Measurements from ENCODE around the gene TRANK1. TPM values are rescaled to one million over a fixed set of nuclear protein-coding genes. Genes with fewer than 3 reads are reported as not detected.
"Not testable (repeated sequence)": the region's sequence is repeated elsewhere in the genome, so short reads cannot be mapped to it uniquely, and the experiment has no call there.

TRANK1 gene
- total and polyA plus RNA-seq, 5 experiments from 2014 or later, result 16.0 to 92.3 (median 20.3) TPM

- Mint-ChIP-seq H3K4me3 (peak overlapping the region in 9 of 10 donors; percentile 1 to 60 (median 39)), H3K27ac (peak overlapping the region; percentile 67 to 94 (median 89)), H3K4me1 (peaks cover 28 to 88% (median 58%) of the 10 kb centered on the region in 4 donors), H3K27me3 (no peaks in the 10 kb centered on the region), H3K9me3 (no peaks in the 10 kb centered on the region), H3K36me3 (peaks cover 10 to 94% (median 48%) of the 10 kb centered on the region in 3 donors)
- POLR2A ChIA-PET, result interaction anchor here (0.6 to 0.8 kb wide), 3 partner anchors 11 to 49 kb away, joined by 3 read pairs; partner anchors contain the start of gene TRANK1
- ATAC-seq (peak in 1 of 2 donors; percentile 54), DNase-seq (no peak)
Observed at GRCh38 chr3:36895496-36896409, 49.1 kb downstream of the TRANK1 start.

- no peaks in the 10 kb centered on the region for H3K9me3 Mint-ChIP-seq
- H3K27ac Mint-ChIP-seq, result peak overlapping the region; percentile 67 to 94 (median 88)
- peak overlapping the region in 2 of 10 donors; percentile 48 to 52 for H3K4me3 Mint-ChIP-seq
- ATAC-seq (no peak), DNase-seq (no peak)
- peaks cover 10 to 94% (median 55%) of the 10 kb centered on the region in 3 donors for H3K36me3 Mint-ChIP-seq
- H3K27me3 Mint-ChIP-seq, result no peaks in the 10 kb centered on the region
- peaks cover 28 to 88% (median 56%) of the 10 kb centered on the region in 4 donors for H3K4me1 Mint-ChIP-seq
- POLR2A ChIA-PET, result interaction anchor here (0.6 to 3.4 kb wide), 6 partner anchors 7 to 50 kb away, joined by 3 to 19 read pairs (median 3); partner anchors contain the start of gene TRANK1
Observed at GRCh38 chr3:36894914-36895313, 49.9 kb downstream of the TRANK1 start.

- POLR2A ChIA-PET, result interaction anchor here (1.0 to 3.4 kb wide), 5 partner anchors 8 to 51 kb away, joined by 3 to 19 read pairs (median 4); partner anchors contain the start of gene TRANK1
Observed at GRCh38 chr3:36893826-36894225, 51.0 kb downstream of the TRANK1 start.

GRCh38 chr3:36893137-36893557 lies 51.7 kb downstream of the TRANK1 start:
- POLR2A ChIA-PET, result interaction anchor here (0.9 to 3.4 kb wide), 6 partner anchors 14 to 100 kb away, joined by 3 to 19 read pairs (median 6); partner anchors contain the start of genes MLH1 and TRANK1
- H3K4me3 Mint-ChIP-seq, result peak overlapping the region in 8 of 10 donors; percentile 8 to 52 (median 30)
- no peaks in the 10 kb centered on the region for H3K9me3 Mint-ChIP-seq
- H3K27ac Mint-ChIP-seq, result peak overlapping the region; percentile 57 to 94 (median 90)
- peaks cover 10 to 94% (median 59%) of the 10 kb centered on the region in 3 donors for H3K36me3 Mint-ChIP-seq
- peaks cover 28 to 87% (median 56%) of the 10 kb centered on the region in 4 donors for H3K4me1 Mint-ChIP-seq
- ATAC-seq (peak; percentile 87 to 92), DNase-seq (peak in 4 of 10 donors; percentile 22 to 44 (median 32))
- H3K27me3 Mint-ChIP-seq, result no peaks in the 10 kb centered on the region

More at GRCh38 chr3:36893826-36894225, 51.0 kb downstream of the TRANK1 start:
- Mint-ChIP-seq H3K9me3 (no peaks in the 10 kb centered on the region), H3K27ac (peak overlapping the region; percentile 57 to 94 (median 90)), H3K4me3 (peak overlapping the region in 1 of 10 donors; percentile 10), H3K36me3 (peaks cover 10 to 94% (median 61%) of the 10 kb centered on the region in 3 donors), H3K4me1 (peaks cover 28 to 86% (median 55%) of the 10 kb centered on the region in 4 donors), H3K27me3 (no peaks in the 10 kb centered on the region)
- ATAC-seq (no peak), DNase-seq (no peak)

- Mint-ChIP-seq H3K27ac (peak overlapping the region; percentile 65 to 94 (median 90)), H3K36me3 (peaks cover 10 to 94% (median 55%) of the 10 kb centered on the region in 3 donors), H3K27me3 (no peaks in the 10 kb centered on the region), H3K4me1 (peaks cover 28 to 86% (median 55%) of the 10 kb centered on the region in 4 donors), H3K9me3 (no peaks in the 10 kb centered on the region), H3K4me3 (peak overlapping the region in 7 of 10 donors; percentile 8 to 52 (median 27))
- ATAC-seq, result no peak
- POLR2A ChIA-PET, result interaction anchor here (0.9 to 3.4 kb wide), 6 partner anchors 14 to 101 kb away, joined by 3 to 19 read pairs (median 6); partner anchors contain the start of genes MLH1 and TRANK1
- no peak for DNase-seq
Observed at GRCh38 chr3:36892457-36893136, 52.3 kb downstream of the TRANK1 start.

- POLR2A ChIA-PET, result interaction anchor here (0.7 to 3.4 kb wide), 6 partner anchors 15 to 101 kb away, joined by 3 to 19 read pairs (median 6); partner anchors contain the start of genes EPM2AIP1, MLH1 and TRANK1
- Mint-ChIP-seq H3K36me3 (peaks cover 10 to 93% (median 55%) of the 10 kb centered on the region in 3 donors), H3K27me3 (no peaks in the 10 kb centered on the region), H3K27ac (peak overlapping the region; percentile 16 to 94 (median 88)), H3K4me1 (peaks cover 25 to 81% (median 49%) of the 10 kb centered on the region in 4 donors), H3K4me3 (peak overlapping the region in 3 of 10 donors; percentile 27 to 53 (median 36)), H3K9me3 (no peaks in the 10 kb centered on the region)
- DNase-seq, result no peak
- no peak for ATAC-seq
Observed at GRCh38 chr3:36891701-36892160, 53.1 kb downstream of the TRANK1 start.

GRCh38 chr3:36891097-36891496 lies 53.8 kb downstream of the TRANK1 start:
- peaks cover 10 to 95% (median 55%) of the 10 kb centered on the region in 3 donors for H3K36me3 Mint-ChIP-seq
- not testable (repeated sequence) for H3K27me3 Mint-ChIP-seq, ATAC-seq, H3K4me3 Mint-ChIP-seq, DNase-seq, H3K9me3 Mint-ChIP-seq
- POLR2A ChIA-PET, result interaction anchor here (0.7 to 2.8 kb wide), 3 partner anchors 14 to 102 kb away, joined by 3 to 17 read pairs (median 3); partner anchors contain the start of genes EPM2AIP1 and MLH1
- H3K27ac Mint-ChIP-seq, result peak overlapping the region in 4 of 10 donors; percentile 19 to 93 (median 56)
- H3K4me1 Mint-ChIP-seq, result peaks cover 25 to 74% (median 46%) of the 10 kb centered on the region in 4 donors

GRCh38 chr3:36890261-36890660 lies 54.6 kb downstream of the TRANK1 start:
- POLR2A ChIA-PET, result interaction anchor here (1.2 to 3.3 kb wide), 3 partner anchors 14 to 50 kb away, joined by 3 to 13 read pairs (median 3); no protein-coding TSS in a partner anchor
- H3K4me1 Mint-ChIP-seq, result peaks cover 19 to 66% (median 38%) of the 10 kb centered on the region in 4 donors
- no peaks in the 10 kb centered on the region for H3K27me3 Mint-ChIP-seq
- no peak for DNase-seq
- H3K36me3 Mint-ChIP-seq, result peaks cover 10 to 94% (median 52%) of the 10 kb centered on the region in 3 donors
- no peak overlapping the region for H3K4me3 Mint-ChIP-seq
- ATAC-seq, result no peak
- peak overlapping the region in 7 of 10 donors; percentile 44 to 93 (median 75) for H3K27ac Mint-ChIP-seq
- H3K9me3 Mint-ChIP-seq, result no peaks in the 10 kb centered on the region

- H3K4me3 Mint-ChIP-seq, result no peak overlapping the region
- H3K4me1 Mint-ChIP-seq, result peaks cover 16 to 39% (median 33%) of the 10 kb centered on the region in 4 donors
- H3K27me3 Mint-ChIP-seq, result no peaks in the 10 kb centered on the region
- peak overlapping the region in 4 of 10 donors; percentile 24 to 82 (median 42) for H3K27ac Mint-ChIP-seq
- no peak for DNase-seq
- peaks cover 12 to 62% (median 28%) of the 10 kb centered on the region in 3 donors for H3K36me3 Mint-ChIP-seq
- H3K9me3 Mint-ChIP-seq, result no peaks in the 10 kb centered on the region
- POLR2A ChIA-PET, result no interaction called here
- ATAC-seq, result no peak
Observed at GRCh38 chr3:36881735-36882134, 63.1 kb downstream of the TRANK1 start.

GRCh38 chr3:36879842-36880241 lies 65.0 kb downstream of the TRANK1 start:
- Mint-ChIP-seq H3K4me1 (peaks cover 26 to 58% (median 48%) of the 10 kb centered on the region in 4 donors), H3K36me3 (peaks cover 12 to 44% (median 27%) of the 10 kb centered on the region in 3 donors), H3K27ac (peak overlapping the region in 1 of 10 donors; percentile 31)
- H3K9me3 Mint-ChIP-seq, H3K27me3 Mint-ChIP-seq, ATAC-seq, POLR2A ChIA-PET, DNase-seq, H3K4me3 Mint-ChIP-seq: not testable (repeated sequence)

- Mint-ChIP-seq H3K27me3 (no peaks in the 10 kb centered on the region), H3K4me3 (peak overlapping the region in 3 of 10 donors; percentile 1 to 37 (median 24)), H3K36me3 (peaks cover 12 to 38% (median 17%) of the 10 kb centered on the region in 3 donors), H3K4me1 (peaks cover 25 to 63% (median 49%) of the 10 kb centered on the region in 4 donors), H3K9me3 (no peaks in the 10 kb centered on the region), H3K27ac (peak overlapping the region; percentile 57 to 98 (median 88))
- POLR2A ChIA-PET, result interaction anchor here (0.6 to 2.4 kb wide), 2 partner anchors 14 to 29 kb away, joined by 6 to 17 read pairs; no protein-coding TSS in a partner anchor
- ATAC-seq, result no peak
- DNase-seq, result no peak
Observed at GRCh38 chr3:36877930-36878685, 66.7 kb downstream of the TRANK1 start.
